ENCODE measurements around the gene PCDH9.

PCDH9 gene

GRCh38 chr13:67150608-67151007 is 79.5 kb downstream of the PCDH9 start:
- Histone ChIP-seq H3K9me3 (ENCODE audit: control insufficient read depth, insufficient read depth, low read length) (no peaks in the 10 kb centered on the region), H3K9ac (ENCODE audit: low read depth, low read length) (no peak overlapping the region), H3K27me3 (ENCODE audit: control insufficient read depth, insufficient read depth, low read length) (no peaks in the 10 kb centered on the region), H3K4me1 (ENCODE audit: control insufficient read depth, insufficient read depth, low read length) (no peaks in the 10 kb centered on the region), H3K4me3 (ENCODE audit: low read depth, low read length) (no peak overlapping the region), H3K36me3 (ENCODE audit: control insufficient read depth, insufficient read depth, low read length) (no peaks in the 10 kb centered on the region)

- no peaks in the 10 kb centered on the region for H3K36me3 ChIP-seq (ENCODE audit: control insufficient read depth, insufficient read depth, low read length)
- no peaks in the 10 kb centered on the region for H3K27me3 ChIP-seq (ENCODE audit: control insufficient read depth, insufficient read depth, low read length)
- no peaks in the 10 kb centered on the region for H3K4me1 ChIP-seq (ENCODE audit: control insufficient read depth, insufficient read depth, low read length)
- H3K9ac ChIP-seq (ENCODE audit: low read depth, low read length), result no peak overlapping the region
- no peaks in the 10 kb centered on the region for H3K9me3 ChIP-seq (ENCODE audit: control insufficient read depth, insufficient read depth, low read length)
- no peak overlapping the region for H3K4me3 ChIP-seq (ENCODE audit: low read depth, low read length)
Observed at GRCh38 chr13:67148161-67148571, 82.0 kb downstream of the PCDH9 start.

GRCh38 chr13:67147342-67148133 is 82.6 kb downstream of the PCDH9 start:
- Histone ChIP-seq H3K36me3 (ENCODE audit: control insufficient read depth, insufficient read depth, low read length) (no peaks in the 10 kb centered on the region), H3K27me3 (ENCODE audit: control insufficient read depth, insufficient read depth, low read length) (no peaks in the 10 kb centered on the region), H3K9me3 (ENCODE audit: control insufficient read depth, insufficient read depth, low read length) (no peaks in the 10 kb centered on the region), H3K4me1 (ENCODE audit: control insufficient read depth, insufficient read depth, low read length) (no peaks in the 10 kb centered on the region), H3K9ac (ENCODE audit: low read depth, low read length) (no peak overlapping the region), H3K4me3 (ENCODE audit: low read depth, low read length) (no peak overlapping the region)

DNA sequence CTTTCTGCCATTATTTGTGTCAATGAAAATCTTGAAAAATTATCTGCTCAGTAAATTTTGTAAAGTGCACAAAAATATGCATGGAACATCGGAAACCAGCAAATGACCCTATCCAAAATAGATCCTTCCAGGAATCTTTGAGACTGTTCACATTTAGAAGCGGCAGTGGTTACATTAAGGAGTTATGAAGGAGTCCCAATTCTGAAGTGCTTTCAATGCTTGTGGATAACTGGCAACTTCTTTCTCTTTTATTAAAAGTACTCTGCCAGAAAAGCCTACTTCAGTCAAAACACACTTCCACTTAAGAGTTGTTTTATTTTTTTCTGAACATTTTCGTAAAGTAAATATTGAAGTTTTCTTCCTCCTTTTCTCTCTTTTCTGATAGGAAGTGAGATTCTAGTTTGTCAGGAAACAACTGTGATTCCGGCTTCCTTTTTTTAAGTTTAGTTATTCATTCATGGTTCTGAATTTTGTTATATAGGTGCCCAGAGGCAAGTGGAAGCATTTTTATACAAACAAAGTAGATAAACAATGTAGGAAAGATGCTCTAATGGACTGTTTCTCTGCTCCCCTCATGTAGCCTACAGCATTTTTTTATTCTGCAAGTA is 83.5 kb downstream of the PCDH9 start:
- Histone ChIP-seq H3K27me3 (ENCODE audit: control insufficient read depth, insufficient read depth, low read length) (no peaks in the 10 kb centered on the region), H3K9ac (ENCODE audit: low read depth, low read length) (no peak overlapping the region), H3K9me3 (ENCODE audit: control insufficient read depth, insufficient read depth, low read length) (no peaks in the 10 kb centered on the region), H3K4me1 (ENCODE audit: control insufficient read depth, insufficient read depth, low read length) (no peaks in the 10 kb centered on the region), H3K36me3 (ENCODE audit: control insufficient read depth, insufficient read depth, low read length) (no peaks in the 10 kb centered on the region), H3K4me3 (ENCODE audit: low read depth, low read length) (no peak overlapping the region)

GRCh38 chr13:67145950-67146349 is 84.2 kb downstream of the PCDH9 start:
- H3K4me1 ChIP-seq (ENCODE audit: control insufficient read depth, insufficient read depth, low read length), result no peaks in the 10 kb centered on the region
- H3K9ac ChIP-seq (ENCODE audit: low read depth, low read length), result no peak overlapping the region
- H3K36me3 ChIP-seq (ENCODE audit: control insufficient read depth, insufficient read depth, low read length), result no peaks in the 10 kb centered on the region
- no peaks in the 10 kb centered on the region for H3K27me3 ChIP-seq (ENCODE audit: control insufficient read depth, insufficient read depth, low read length)
- no peaks in the 10 kb centered on the region for H3K9me3 ChIP-seq (ENCODE audit: control insufficient read depth, insufficient read depth, low read length)
- H3K4me3 ChIP-seq (ENCODE audit: low read depth, low read length), result no peak overlapping the region

GRCh38 chr13:67143544-67144115 is 86.5 kb downstream of the PCDH9 start:
- Histone ChIP-seq H3K36me3 (ENCODE audit: control insufficient read depth, insufficient read depth, low read length) (no peaks in the 10 kb centered on the region), H3K27me3 (ENCODE audit: control insufficient read depth, insufficient read depth, low read length) (no peaks in the 10 kb centered on the region), H3K9me3 (ENCODE audit: control insufficient read depth, insufficient read depth, low read length) (no peaks in the 10 kb centered on the region), H3K4me1 (ENCODE audit: control insufficient read depth, insufficient read depth, low read length) (no peaks in the 10 kb centered on the region), H3K9ac (ENCODE audit: low read depth, low read length) (no peak overlapping the region), H3K4me3 (ENCODE audit: low read depth, low read length) (no peak overlapping the region)

DNA sequence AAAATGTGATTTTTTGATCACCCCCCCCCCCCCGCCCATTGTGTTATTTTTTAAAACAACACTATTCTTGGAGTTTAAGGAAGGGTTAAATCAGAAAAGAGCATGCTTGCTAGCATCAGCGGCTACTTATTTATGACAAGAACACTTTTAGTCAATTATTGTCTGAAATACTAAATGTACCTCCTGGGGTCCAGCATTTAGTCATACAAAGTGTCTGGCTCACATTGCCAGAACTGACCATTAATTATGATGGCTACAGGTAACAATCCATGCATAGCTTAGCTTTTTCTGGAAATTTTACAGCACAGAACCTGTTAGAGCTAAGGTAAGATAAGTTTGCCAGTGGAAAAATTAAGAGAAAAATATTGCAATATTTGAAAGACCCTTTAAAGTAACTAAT is 90.1 kb downstream of the PCDH9 start:
- Histone ChIP-seq H3K36me3 (ENCODE audit: control insufficient read depth, insufficient read depth, low read length) (no peaks in the 10 kb centered on the region), H3K4me3 (ENCODE audit: low read depth, low read length) (no peak overlapping the region), H3K4me1 (ENCODE audit: control insufficient read depth, insufficient read depth, low read length) (no peaks in the 10 kb centered on the region), H3K27me3 (ENCODE audit: control insufficient read depth, insufficient read depth, low read length) (no peaks in the 10 kb centered on the region), H3K9me3 (ENCODE audit: control insufficient read depth, insufficient read depth, low read length) (no peaks in the 10 kb centered on the region), H3K9ac (ENCODE audit: low read depth, low read length) (no peak overlapping the region)

- Histone ChIP-seq H3K27me3 (ENCODE audit: control insufficient read depth, insufficient read depth, low read length) (no peaks in the 10 kb centered on the region), H3K4me3 (ENCODE audit: low read depth, low read length) (no peak overlapping the region), H3K9me3 (ENCODE audit: control insufficient read depth, insufficient read depth, low read length) (no peaks in the 10 kb centered on the region), H3K9ac (ENCODE audit: low read depth, low read length) (no peak overlapping the region), H3K36me3 (ENCODE audit: control insufficient read depth, insufficient read depth, low read length) (no peaks in the 10 kb centered on the region), H3K4me1 (ENCODE audit: control insufficient read depth, insufficient read depth, low read length) (no peaks in the 10 kb centered on the region)
Observed at GRCh38 chr13:67139551-67139950, 90.6 kb downstream of the PCDH9 start.

- H3K9ac ChIP-seq (ENCODE audit: low read depth, low read length), result no peak overlapping the region
- no peaks in the 10 kb centered on the region for H3K27me3 ChIP-seq (ENCODE audit: control insufficient read depth, insufficient read depth, low read length)
- no peak overlapping the region for H3K4me3 ChIP-seq (ENCODE audit: low read depth, low read length)
- no peaks in the 10 kb centered on the region for H3K9me3 ChIP-seq (ENCODE audit: control insufficient read depth, insufficient read depth, low read length)
- H3K4me1 ChIP-seq (ENCODE audit: control insufficient read depth, insufficient read depth, low read length), result no peaks in the 10 kb centered on the region
- no peaks in the 10 kb centered on the region for H3K36me3 ChIP-seq (ENCODE audit: control insufficient read depth, insufficient read depth, low read length)
Observed at GRCh38 chr13:67138970-67139369, 91.2 kb downstream of the PCDH9 start.

DNA sequence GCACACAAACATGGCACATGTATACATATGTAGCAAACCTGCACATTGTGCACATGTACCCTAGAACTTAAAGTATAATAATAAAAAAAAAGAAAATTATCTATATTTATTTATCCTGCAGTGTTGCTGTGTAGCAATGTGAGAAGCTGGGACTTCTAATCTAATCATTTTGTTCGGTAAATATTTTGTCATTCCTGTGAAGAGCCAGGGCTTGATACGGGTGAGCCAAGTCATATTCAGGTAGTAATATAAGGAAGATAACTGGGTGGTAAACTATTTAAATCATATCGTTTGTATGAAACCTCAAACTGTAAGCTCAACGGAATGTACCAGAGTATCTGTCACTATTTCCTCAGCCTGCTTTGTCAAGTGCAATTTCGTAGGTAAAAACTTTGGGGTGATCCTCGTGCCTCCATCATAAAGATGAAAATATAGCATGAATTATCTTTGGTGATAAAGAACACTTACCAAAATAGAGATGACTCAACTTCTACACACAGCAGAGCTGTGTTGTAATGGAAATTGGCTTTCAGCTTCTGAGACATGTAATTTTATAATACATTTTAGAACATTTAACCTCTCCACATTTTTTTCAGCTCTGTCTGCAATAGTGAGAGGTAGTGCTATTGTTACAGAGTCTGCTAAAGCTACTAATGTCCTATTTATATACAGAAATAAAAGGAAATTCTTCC is 92.9 kb downstream of the PCDH9 start:
- no peaks in the 10 kb centered on the region for H3K27me3 ChIP-seq (ENCODE audit: control insufficient read depth, insufficient read depth, low read length)
- no peaks in the 10 kb centered on the region for H3K4me1 ChIP-seq (ENCODE audit: control insufficient read depth, insufficient read depth, low read length)
- H3K9ac ChIP-seq (ENCODE audit: low read depth, low read length), result no peak overlapping the region
- no peak overlapping the region for H3K4me3 ChIP-seq (ENCODE audit: low read depth, low read length)
- H3K36me3 ChIP-seq (ENCODE audit: control insufficient read depth, insufficient read depth, low read length), result no peaks in the 10 kb centered on the region
- H3K9me3 ChIP-seq (ENCODE audit: control insufficient read depth, insufficient read depth, low read length), result no peaks in the 10 kb centered on the region

DNA sequence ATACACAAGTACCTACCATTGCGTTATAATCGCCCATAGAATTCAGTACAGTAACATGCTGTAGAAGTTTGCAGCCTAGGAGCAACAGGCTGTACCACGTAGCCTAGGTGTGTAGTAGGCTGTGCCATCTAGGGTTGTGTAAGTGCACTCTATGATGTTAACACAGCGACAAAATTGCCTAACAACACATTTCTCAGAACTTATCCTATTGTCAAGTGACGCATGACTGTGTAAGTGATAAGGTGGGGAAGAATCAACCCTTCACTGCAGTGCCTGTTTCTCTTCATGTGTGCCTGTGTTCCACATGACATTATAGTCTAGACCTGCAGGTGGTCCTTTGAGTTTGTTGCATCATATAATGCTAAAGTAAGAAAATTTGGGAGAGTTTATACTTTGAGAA is 94.0 kb downstream of the PCDH9 start:
- H3K9me3 ChIP-seq (ENCODE audit: control insufficient read depth, insufficient read depth, low read length), result no peaks in the 10 kb centered on the region

More for the DNA sequence above, 94.0 kb downstream of the PCDH9 start:
- Histone ChIP-seq H3K27me3 (ENCODE audit: control insufficient read depth, insufficient read depth, low read length) (no peaks in the 10 kb centered on the region), H3K4me3 (ENCODE audit: low read depth, low read length) (no peak overlapping the region), H3K9ac (ENCODE audit: low read depth, low read length) (no peak overlapping the region), H3K4me1 (ENCODE audit: control insufficient read depth, insufficient read depth, low read length) (no peaks in the 10 kb centered on the region), H3K36me3 (ENCODE audit: control insufficient read depth, insufficient read depth, low read length) (no peaks in the 10 kb centered on the region)
